OCI-LY3 (cell line): Measurements from ENCODE around the gene PGAM5.

Experiments used
- H2AFZ ChIP-seq: fragments of 200-600, 300-600 bp; shearing (Covaris generic); 2 replicates; pipeline ENCODE4 v1.6.0; 2014; ENCODE audit warnings: antibody characterized with exemption, low read depth, low read length
- H3K27ac ChIP-seq: fragments of 200-600, 300-600 bp; sonication (generic); 2 replicates; pipeline ENCODE4 v1.5.1; 2014; ENCODE audit warnings: mild to moderate bottlenecking, low read length, moderate library complexity, mixed read lengths
- H3K27me3 ChIP-seq: fragments of 200-600, 300-600 bp; sonication (generic); 2 replicates; pipeline ENCODE4 v1.6.1; 2014; ENCODE audit warnings: low read depth, low read length, mixed read lengths
- H3K36me3 ChIP-seq: fragments of 200-600, 300-600 bp; sonication (generic); replicated peaks from 2 replicates; pipeline ENCODE3; 2014; ENCODE audit warnings: low read depth, low read length, mixed read lengths
- H3K4me1 ChIP-seq: fragments of 300-600, 200-600 bp; sonication (generic); 2 replicates; pipeline ENCODE4 v1.6.1; 2014; ENCODE audit warnings: low read length, mixed read lengths
- H3K4me2 ChIP-seq: fragments of 200-600, 300-600 bp; sonication (generic); 2 replicates; pipeline ENCODE4 v1.6.1; 2014; ENCODE audit warnings: low read length, mixed read lengths
- H3K4me3 ChIP-seq: fragments of 300-600, 200-600 bp; sonication (generic); 2 replicates; pipeline ENCODE4 v1.5.1; 2014; ENCODE audit warnings: antibody characterized with exemption, mild to moderate bottlenecking, low read length, moderate library complexity
- H3K79me2 ChIP-seq: fragments of 300-600, 200-600 bp; shearing (Covaris generic); 2 replicates; pipeline ENCODE4 v1.6.1; 2014; ENCODE audit warnings: mild to moderate bottlenecking, low read length, mixed read lengths
- H3K9ac ChIP-seq: fragments of 300-600, 200-600 bp; shearing (Covaris generic); 2 replicates; pipeline ENCODE4 v1.6.0; 2014; ENCODE audit warnings: mild to moderate bottlenecking, low read length, moderate library complexity
- H3K9me3 ChIP-seq: fragments of 200-600, 300-600 bp; shearing (Covaris generic); 2 replicates; pipeline ENCODE4 v1.6.1; 2014; ENCODE audit warnings: low read length, mixed read lengths; ENCODE audit not compliant: insufficient read depth
- H4K20me1 ChIP-seq: fragments of 200-600, 300-600 bp; sonication (generic); 2 replicates; pipeline ENCODE4 v1.6.1; 2016; ENCODE audit warnings: low read length, mixed read lengths; ENCODE audit not compliant: insufficient read depth
- EZH2phosphoT487 ChIP-seq: fragments of 200-600 bp; shearing (Covaris generic); IDR thresholded peaks from 2 replicates; pipeline ENCODE4 v1.6.1; 2018; ENCODE audit warnings: antibody characterized with exemption, mixed run types, low read depth
- TF ChIP-seq, protein P1 (sequence below): fragments of 200-600, 300-600 bp; sonication (generic); IDR thresholded peaks from 2 replicates; pipeline ENCODE4 v1.5.1; 2014; ENCODE audit warnings: antibody characterized with exemption, low read length, low read depth

The PGAM5 gene

GRCh38 chr12:132674561-132674960 is 36.1 kb upstream of the PGAM5 start:
- Histone ChIP-seq H3K9me3 (no peaks in the 10 kb centered on the region), H4K20me1 (peaks cover 6% of the 10 kb centered on the region), H2AFZ (no peak overlapping the region), H3K4me1 (no peaks in the 10 kb centered on the region), H3K79me2 (peaks cover 11% of the 10 kb centered on the region), H3K27me3 (no peaks in the 10 kb centered on the region), H3K4me2 (no peak overlapping the region), H3K36me3 (peaks cover 68% of the 10 kb centered on the region), H3K9ac (no peak overlapping the region), H3K27ac (no peak overlapping the region), H3K4me3 (no peak overlapping the region)
- TF ChIP-seq, protein P1, sequence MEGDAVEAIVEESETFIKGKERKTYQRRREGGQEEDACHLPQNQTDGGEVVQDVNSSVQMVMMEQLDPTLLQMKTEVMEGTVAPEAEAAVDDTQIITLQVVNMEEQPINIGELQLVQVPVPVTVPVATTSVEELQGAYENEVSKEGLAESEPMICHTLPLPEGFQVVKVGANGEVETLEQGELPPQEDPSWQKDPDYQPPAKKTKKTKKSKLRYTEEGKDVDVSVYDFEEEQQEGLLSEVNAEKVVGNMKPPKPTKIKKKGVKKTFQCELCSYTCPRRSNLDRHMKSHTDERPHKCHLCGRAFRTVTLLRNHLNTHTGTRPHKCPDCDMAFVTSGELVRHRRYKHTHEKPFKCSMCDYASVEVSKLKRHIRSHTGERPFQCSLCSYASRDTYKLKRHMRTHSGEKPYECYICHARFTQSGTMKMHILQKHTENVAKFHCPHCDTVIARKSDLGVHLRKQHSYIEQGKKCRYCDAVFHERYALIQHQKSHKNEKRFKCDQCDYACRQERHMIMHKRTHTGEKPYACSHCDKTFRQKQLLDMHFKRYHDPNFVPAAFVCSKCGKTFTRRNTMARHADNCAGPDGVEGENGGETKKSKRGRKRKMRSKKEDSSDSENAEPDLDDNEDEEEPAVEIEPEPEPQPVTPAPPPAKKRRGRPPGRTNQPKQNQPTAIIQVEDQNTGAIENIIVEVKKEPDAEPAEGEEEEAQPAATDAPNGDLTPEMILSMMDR: no peak
- TF ChIP-seq EZH2phosphoT487: no peak

DNA sequence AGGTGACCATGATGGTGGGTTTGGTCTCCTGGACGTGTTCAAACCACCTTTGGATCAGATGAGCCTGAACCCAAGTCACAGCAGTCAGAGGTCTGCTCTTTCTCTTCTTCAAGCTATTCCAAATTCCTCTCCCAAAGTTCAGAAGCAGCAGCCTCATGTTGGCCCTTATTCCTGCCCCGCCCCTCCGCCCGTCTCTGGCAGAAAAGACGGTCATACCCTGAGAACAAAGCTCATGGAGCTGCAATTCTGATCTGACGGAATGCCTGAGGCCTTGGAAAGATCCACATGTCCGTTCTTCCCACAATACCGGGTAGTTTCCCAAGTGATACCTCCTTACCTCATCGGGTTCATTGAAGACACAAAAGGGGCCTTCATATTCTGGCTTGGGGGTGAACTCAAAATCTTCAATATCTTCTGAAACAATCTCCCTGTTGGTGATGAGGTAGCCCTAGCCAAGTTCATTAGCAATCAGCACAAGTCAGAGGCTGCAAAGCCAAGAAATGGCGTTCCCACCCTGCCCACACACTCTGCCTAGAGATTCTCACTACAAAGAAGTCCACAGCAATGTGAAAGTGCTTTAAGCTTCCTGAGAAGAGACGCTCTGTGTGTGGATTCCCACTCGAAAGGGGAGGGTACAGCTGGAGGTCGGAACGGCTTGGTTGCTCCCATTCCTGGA is 34.7 kb upstream of the PGAM5 start:
- Histone ChIP-seq H3K4me1 (no peaks in the 10 kb centered on the region), H3K9ac (no peak overlapping the region), H3K27me3 (no peaks in the 10 kb centered on the region), H3K9me3 (no peaks in the 10 kb centered on the region), H3K27ac (no peak overlapping the region), H4K20me1 (peaks cover 20% of the 10 kb centered on the region), H3K4me3 (no peak overlapping the region), H3K4me2 (no peak overlapping the region), H2AFZ (no peak overlapping the region), H3K79me2 (peaks cover 25% of the 10 kb centered on the region), H3K36me3 (peaks cover 77% of the 10 kb centered on the region)
- TF ChIP-seq, protein P1: no peak
- TF ChIP-seq EZH2phosphoT487: no peak

DNA sequence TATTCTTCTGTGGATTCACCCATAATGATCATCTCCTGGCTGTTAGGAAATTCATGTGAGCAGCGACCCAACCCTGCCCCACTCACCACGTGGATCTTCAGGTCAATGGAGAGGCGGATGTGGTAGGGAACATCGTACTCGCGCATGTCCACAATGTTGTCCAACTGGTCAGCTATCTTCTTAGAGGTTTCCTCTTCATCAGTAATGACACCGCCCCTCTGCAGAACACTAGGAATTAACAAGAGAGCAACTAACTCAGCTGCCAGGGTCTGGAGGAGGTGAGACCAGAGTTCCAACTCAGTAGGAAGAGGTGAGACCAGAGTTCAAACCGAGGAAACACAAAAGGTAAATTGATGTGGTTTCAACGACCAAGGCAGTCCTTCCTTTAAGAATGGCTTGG is 33.1 kb upstream of the PGAM5 start:
- no peak overlapping the region for H3K4me3 ChIP-seq
- no peak overlapping the region for H3K9ac ChIP-seq
- H3K27me3 ChIP-seq: no peaks in the 10 kb centered on the region
- peaks cover 40% of the 10 kb centered on the region for H3K79me2 ChIP-seq
- peaks cover 28% of the 10 kb centered on the region for H4K20me1 ChIP-seq
- no peak overlapping the region for H2AFZ ChIP-seq
- TF ChIP-seq, protein P1: no peak
- no peak for TF ChIP-seq EZH2phosphoT487
- H3K27ac ChIP-seq: no peak overlapping the region
- no peak overlapping the region for H3K4me2 ChIP-seq
- H3K4me1 ChIP-seq: no peaks in the 10 kb centered on the region
- H3K36me3 ChIP-seq: peaks cover 68% of the 10 kb centered on the region
- no peaks in the 10 kb centered on the region for H3K9me3 ChIP-seq

GRCh38 chr12:132685400-132685799 is 25.2 kb upstream of the PGAM5 start:
- H3K9ac ChIP-seq: no peak overlapping the region
- no peaks in the 10 kb centered on the region for H3K27me3 ChIP-seq

More at GRCh38 chr12:132685400-132685799, 25.2 kb upstream of the PGAM5 start:
- Histone ChIP-seq H3K79me2 (peaks cover 80% of the 10 kb centered on the region), H3K4me1 (peaks cover 11% of the 10 kb centered on the region), H4K20me1 (peaks cover 36% of the 10 kb centered on the region), H2AFZ (no peak overlapping the region), H3K4me3 (no peak overlapping the region), H3K4me2 (peak overlapping the region; percentile 78), H3K9me3 (no peaks in the 10 kb centered on the region), H3K36me3 (peaks cover 10% of the 10 kb centered on the region), H3K27ac (no peak overlapping the region)
- TF ChIP-seq, protein P1: no peak
- TF ChIP-seq EZH2phosphoT487: no peak
